Bronchial epithelial cell (primary cell): ENCODE data around the gene NFU1. TPM values are rescaled to one million over a fixed set of nuclear protein-coding genes. Genes with fewer than 3 reads are reported as not detected.

Experiments
- DNase-seq: peaks from one replicate; pipeline ENCODE4 v3.0.0-alpha.2; 2010; ENCODE audit warnings: low read depth
- FAIRE-seq: peaks from 2 replicates; lab custom pipeline; 2011; peaks lifted over from hg19 to GRCh38; lab: Jason Lieb, UNC
- H3K27me3 ChIP-seq: 2 replicates; pipeline ENCODE4 v1.5.1; 2011; ENCODE audit warnings: low read length; ENCODE audit not compliant: control insufficient read depth, insufficient read depth
- H3K36me3 ChIP-seq: 2 replicates; pipeline ENCODE4 v1.5.1; 2011; ENCODE audit warnings: low read length; ENCODE audit not compliant: control insufficient read depth, insufficient read depth
- H3K4me3 ChIP-seq: 2 replicates; pipeline ENCODE4 v1.5.1; 2011; ENCODE audit warnings: mild to moderate bottlenecking, low read depth, low read length, control low read depth
- total RNA-seq: library from RNA; depleted of rRNA; stranded (reverse); fragments of >200 nt; gene quantifications from 2 replicates; pipeline ENCODE4 v1.2.1, GENCODE V29; 2014
- TF ChIP-seq, protein P1 (sequence below): IDR thresholded peaks from 2 replicates; pipeline ENCODE4 v1.5.1; 2011; ENCODE audit warnings: mild to moderate bottlenecking, moderate library complexity, low read length, control low read depth, inconsistent platforms; ENCODE audit not compliant: insufficient read depth, severe bottlenecking

NFU1 gene
- total RNA-seq, 1 donor from 2014 or later: 23.7 TPM

DNA sequence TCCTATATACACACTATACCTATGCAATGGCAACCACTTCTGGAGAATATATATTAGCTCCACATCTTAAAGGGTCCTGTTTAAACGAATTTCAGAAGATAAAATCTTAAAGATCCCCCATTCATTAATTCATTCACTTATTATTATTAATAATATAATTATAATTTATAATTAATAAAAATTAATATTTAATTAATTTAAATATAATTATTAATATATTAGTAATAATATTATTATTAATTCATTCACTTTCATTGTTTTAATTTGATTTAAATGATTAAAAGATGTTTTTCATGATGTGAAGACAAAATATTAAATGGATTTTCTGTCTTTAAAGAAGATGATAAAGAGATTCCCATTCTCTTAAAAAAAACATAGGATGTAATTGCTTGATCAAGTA, 21.1 kb downstream of the NFU1 start:
- TF ChIP-seq, protein P1, sequence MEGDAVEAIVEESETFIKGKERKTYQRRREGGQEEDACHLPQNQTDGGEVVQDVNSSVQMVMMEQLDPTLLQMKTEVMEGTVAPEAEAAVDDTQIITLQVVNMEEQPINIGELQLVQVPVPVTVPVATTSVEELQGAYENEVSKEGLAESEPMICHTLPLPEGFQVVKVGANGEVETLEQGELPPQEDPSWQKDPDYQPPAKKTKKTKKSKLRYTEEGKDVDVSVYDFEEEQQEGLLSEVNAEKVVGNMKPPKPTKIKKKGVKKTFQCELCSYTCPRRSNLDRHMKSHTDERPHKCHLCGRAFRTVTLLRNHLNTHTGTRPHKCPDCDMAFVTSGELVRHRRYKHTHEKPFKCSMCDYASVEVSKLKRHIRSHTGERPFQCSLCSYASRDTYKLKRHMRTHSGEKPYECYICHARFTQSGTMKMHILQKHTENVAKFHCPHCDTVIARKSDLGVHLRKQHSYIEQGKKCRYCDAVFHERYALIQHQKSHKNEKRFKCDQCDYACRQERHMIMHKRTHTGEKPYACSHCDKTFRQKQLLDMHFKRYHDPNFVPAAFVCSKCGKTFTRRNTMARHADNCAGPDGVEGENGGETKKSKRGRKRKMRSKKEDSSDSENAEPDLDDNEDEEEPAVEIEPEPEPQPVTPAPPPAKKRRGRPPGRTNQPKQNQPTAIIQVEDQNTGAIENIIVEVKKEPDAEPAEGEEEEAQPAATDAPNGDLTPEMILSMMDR: no peak
- DNase-seq (no peak), FAIRE-seq (no peak)
- Histone ChIP-seq H3K4me3 (no peak overlapping the region), H3K36me3 (peaks cover 2% of the 10 kb centered on the region), H3K27me3 (no peaks in the 10 kb centered on the region)

DNA sequence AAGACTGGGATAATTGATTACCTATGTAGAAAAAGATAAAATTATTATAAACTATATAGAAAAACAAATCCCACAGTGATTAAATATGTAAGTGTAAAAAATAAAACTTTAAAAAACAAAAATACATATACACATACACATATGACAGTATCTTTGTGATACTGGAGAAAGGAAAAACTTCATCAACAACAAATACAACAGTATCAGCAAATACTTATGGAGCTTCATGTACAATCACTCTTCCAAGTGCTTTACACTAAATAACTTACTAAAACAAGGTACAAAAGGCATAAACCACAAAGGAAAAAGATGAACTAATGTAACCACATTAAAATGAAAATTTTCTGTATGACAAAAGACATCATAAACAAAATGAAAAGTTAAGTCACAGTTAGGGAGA, 26.1 kb downstream of the NFU1 start:
- TF ChIP-seq, protein P1: no peak
- DNase-seq (no peak), FAIRE-seq (no peak)
- Histone ChIP-seq H3K36me3 (no peaks in the 10 kb centered on the region), H3K27me3 (no peaks in the 10 kb centered on the region), H3K4me3 (no peak overlapping the region)

DNA sequence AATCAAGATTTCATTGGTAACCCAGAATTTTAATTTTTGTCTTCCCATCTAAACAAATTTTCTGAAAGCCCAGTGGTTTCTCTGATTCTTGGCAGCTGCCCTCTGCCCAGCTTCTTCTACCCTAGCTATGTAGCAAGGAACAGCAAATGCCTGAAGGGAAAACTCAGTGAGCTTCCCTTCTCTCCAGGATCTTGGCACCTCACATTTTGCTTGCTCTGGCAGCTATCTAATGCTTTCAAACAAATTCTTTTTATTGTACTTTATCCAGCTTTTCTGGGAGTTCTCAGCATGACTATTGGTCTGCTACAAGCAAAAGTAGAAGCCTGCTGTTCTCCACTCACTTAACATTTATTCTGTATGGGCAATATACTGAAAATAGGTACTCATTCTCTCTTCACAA, 31.9 kb downstream of the NFU1 start:
- Histone ChIP-seq H3K4me3 (no peak overlapping the region), H3K27me3 (no peaks in the 10 kb centered on the region), H3K36me3 (peaks cover 1% of the 10 kb centered on the region)
- TF ChIP-seq, protein P1: no peak
- FAIRE-seq: no peak
- DNase-seq: no peak

DNA sequence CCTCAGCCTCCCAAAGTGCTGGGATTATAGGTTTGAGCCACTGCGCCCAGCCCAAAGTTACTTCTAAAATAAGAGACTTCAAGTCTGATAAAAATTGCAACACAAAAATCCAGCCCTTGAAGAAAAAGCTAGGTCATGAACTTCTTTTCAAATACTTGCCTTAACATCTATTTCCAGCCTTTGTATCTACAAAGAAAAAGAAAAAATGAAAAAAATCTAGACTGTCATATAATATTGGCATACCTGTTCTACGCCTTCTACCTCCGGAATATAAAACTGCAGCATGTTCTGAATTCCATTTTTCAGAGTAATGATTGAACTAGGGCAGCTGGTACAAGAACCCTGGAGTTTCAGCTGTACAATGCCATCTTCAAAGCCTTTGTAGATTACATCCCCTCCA, 37.1 kb downstream of the NFU1 start:
- H3K27me3 ChIP-seq: no peaks in the 10 kb centered on the region
- peaks cover 1% of the 10 kb centered on the region for H3K36me3 ChIP-seq
- no peak for FAIRE-seq
- no peak for DNase-seq
- TF ChIP-seq, protein P1: no peak
- no peak overlapping the region for H3K4me3 ChIP-seq

DNA sequence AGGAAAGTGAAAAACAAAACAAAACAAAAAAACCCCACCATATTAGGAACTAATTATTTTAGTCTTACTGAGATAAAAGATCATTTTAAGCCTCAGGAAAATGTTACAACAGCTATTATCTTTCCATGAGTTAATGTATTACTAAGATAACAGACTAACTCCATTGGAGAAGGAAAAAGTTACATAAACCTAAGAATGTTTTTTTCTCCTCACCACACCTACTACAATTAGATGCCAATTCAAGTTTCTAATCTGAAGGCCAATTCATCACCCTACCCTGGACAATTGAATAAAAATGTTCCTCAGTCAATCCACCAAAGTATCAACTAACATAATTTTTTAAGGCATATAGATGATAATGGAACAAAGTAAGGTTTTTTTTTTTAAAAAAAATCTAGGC, 40.0 kb downstream of the NFU1 start:
- FAIRE-seq (no peak), DNase-seq (no peak)
- Histone ChIP-seq H3K4me3 (no peak overlapping the region), H3K27me3 (no peaks in the 10 kb centered on the region), H3K36me3 (no peaks in the 10 kb centered on the region)
- TF ChIP-seq, protein P1: no peak

DNA sequence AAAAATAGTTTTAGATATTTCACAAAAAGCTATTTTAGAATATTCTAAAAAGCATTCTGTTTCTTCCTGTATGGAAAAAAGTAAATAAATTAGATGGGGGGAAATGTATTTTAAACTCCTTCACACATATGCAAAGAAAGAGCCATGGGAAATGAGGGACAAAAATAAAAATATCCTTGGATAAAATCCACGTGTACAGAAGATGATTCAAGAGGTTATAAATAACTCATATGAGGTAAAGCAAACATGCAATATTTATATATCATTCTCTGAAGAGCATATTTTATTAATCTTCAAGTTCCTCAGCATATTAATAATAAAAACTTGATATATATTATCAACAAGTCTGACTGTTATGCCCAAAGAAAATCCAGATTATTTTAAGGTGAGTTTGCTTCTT, 41.4 kb downstream of the NFU1 start:
- TF ChIP-seq, protein P1: no peak
- DNase-seq (no peak), FAIRE-seq (no peak)
- Histone ChIP-seq H3K36me3 (no peaks in the 10 kb centered on the region), H3K27me3 (no peaks in the 10 kb centered on the region), H3K4me3 (no peak overlapping the region)
